HG03095 (cell line): ENCODE results near the gene CDH4.
"Not testable (repeated sequence)": the region's sequence is repeated elsewhere in the genome, so short reads cannot be mapped to it uniquely, and the experiment has no call there.

ENCODE experiments used
- ATAC-seq: cut with Tn5 transposase; IDR thresholded peaks from one replicate; pipeline ENCODE4 v1.9.1; 2021; ENCODE audit warnings: moderate library complexity; ENCODE audit not compliant: unreplicated experiment

CDH4 gene

GRCh38 chr20:61253264-61253639 is 1.2 kb downstream of the CDH4 start:
- ATAC-seq, result no peak

GRCh38 chr20:61253640-61254511 is 1.8 kb downstream of the CDH4 start:
- no peak for ATAC-seq

- ATAC-seq, result no peak
These were observed 3.0 kb downstream of the CDH4 start for GRCh38 chr20:61254881-61255626.

GRCh38 chr20:61256365-61256764 is 4.3 kb downstream of the CDH4 start:
- no peak for ATAC-seq

GRCh38 chr20:61256824-61257223 is 4.8 kb downstream of the CDH4 start:
- ATAC-seq, result no peak

- no peak for ATAC-seq
These were observed 5.5 kb downstream of the CDH4 start for GRCh38 chr20:61257611-61258010.

- no peak for ATAC-seq
These were observed 7.7 kb downstream of the CDH4 start for GRCh38 chr20:61259741-61260140.

GRCh38 chr20:61260905-61261304 is 8.8 kb downstream of the CDH4 start:
- no peak for ATAC-seq

- no peak for ATAC-seq
These were observed 10.0 kb downstream of the CDH4 start for GRCh38 chr20:61262036-61262435.

GRCh38 chr20:61262514-61262913 is 10.5 kb downstream of the CDH4 start:
- ATAC-seq, result no peak

- no peak for ATAC-seq
These were observed 11.1 kb downstream of the CDH4 start for GRCh38 chr20:61263084-61263695.

GRCh38 chr20:61263938-61264337 is 11.9 kb downstream of the CDH4 start:
- ATAC-seq, result no peak

- no peak for ATAC-seq
These were observed 15.2 kb downstream of the CDH4 start for GRCh38 chr20:61267241-61267640.

- ATAC-seq, result no peak
These were observed 16.0 kb downstream of the CDH4 start for GRCh38 chr20:61268024-61268423.

GRCh38 chr20:61271312-61272231 is 19.5 kb downstream of the CDH4 start:
- ATAC-seq, result no peak

GRCh38 chr20:61273024-61273423 is 21.0 kb downstream of the CDH4 start:
- not testable (repeated sequence) for ATAC-seq

GRCh38 chr20:61273666-61274065 is 21.6 kb downstream of the CDH4 start:
- ATAC-seq, result not testable (repeated sequence)

GRCh38 chr20:61274326-61274725 is 22.3 kb downstream of the CDH4 start:
- ATAC-seq, result no peak

- ATAC-seq, result no peak
These were observed 26.2 kb downstream of the CDH4 start for GRCh38 chr20:61278296-61278695.

- no peak for ATAC-seq
These were observed 27.6 kb downstream of the CDH4 start for GRCh38 chr20:61279621-61280150.
